ENCODE data around the gene BORCS5.
"Not testable (repeated sequence)": the region's sequence is repeated elsewhere in the genome, so short reads cannot be mapped to it uniquely, and the experiment has no call there.

BORCS5 gene

GRCh38 chr12:12356896-12357718 lies at the start of gene BORCS5:
BORCS5 (plus strand) TSS chr12:12357078; CDS start chr12:12357452, 374 bp downstream.
- peak; percentile 98 for DNase-seq

- DNase-seq, result not testable (repeated sequence)
Measured at GRCh38 chr12:12310695-12311094, 46.2 kb upstream of the BORCS5 start.

DNA sequence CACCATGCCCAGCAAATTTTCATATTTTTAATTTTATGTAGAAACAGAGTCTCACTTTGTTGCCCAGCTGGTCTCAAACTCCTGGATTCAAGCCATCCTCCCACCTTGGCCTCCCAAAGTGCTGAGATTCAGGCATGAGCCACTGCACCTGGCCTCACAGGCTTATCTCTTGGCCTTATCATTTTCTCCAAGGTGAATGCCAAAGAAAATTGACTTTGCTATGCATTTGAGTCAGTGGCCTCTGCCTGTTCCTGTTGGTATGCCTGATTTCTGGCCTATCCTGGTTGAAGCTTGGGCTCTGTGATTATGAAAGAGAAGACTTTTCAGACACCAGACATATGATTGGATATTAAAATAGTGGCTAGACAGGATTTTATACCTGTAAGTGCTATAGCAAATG lies 41.0 kb upstream of the BORCS5 start:
- DNase-seq, result no peak

DNA sequence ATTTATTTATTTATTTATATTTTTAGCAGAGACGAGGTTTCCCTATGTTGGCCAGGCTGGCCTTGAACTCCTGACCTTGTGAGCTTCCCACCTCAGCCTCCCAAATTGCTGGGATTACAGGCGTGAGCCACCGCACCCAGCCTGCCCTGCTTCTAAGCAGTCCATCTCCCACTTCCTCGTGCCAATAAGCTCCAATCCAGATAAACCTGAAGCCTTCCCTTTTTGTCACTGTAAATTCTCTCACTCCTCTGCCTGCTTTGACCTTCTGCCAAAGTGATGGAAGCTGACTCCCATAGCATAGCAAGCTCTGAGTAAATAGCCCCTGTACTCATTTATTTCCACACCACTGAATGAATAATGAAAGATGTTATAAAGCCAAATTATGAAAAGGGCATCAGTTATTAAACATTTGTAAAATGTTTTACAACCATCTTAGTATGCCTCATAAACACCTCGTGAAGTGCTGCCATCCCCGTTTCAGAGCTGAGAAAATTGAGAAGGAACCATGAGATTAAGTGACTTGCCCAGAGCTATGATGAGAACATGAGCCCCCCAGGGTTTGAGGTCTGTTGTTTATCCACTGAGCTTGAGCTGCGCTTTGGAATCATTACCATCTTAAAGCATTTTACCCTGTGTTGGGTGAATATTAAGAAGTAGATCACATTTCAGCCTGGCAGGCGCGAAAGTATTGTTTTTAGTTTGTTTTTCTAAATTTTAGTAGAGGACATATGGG lies 37.3 kb upstream of the BORCS5 start:
- DNase-seq, result no peak

DNA sequence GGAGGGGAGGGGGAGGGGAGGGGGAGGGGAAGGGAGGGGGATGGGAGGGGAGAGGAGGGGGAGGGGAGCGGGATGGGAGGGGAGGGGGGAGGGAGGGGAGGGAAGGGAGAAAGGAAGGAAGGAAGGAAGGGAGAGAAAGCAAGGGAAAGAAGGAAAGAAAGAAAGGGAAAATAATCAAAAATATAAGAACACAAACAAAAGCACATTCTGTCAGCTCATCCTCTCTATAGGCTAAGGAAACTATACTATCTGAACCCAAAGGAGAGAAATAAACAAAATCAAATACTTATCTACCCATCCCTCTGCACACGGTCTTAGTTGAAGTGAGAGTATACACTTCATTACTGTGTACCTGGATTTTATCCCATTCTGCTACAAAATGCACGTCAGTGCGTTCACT lies 33.8 kb upstream of the BORCS5 start:
- no peak for DNase-seq

- DNase-seq, result no peak
Measured at GRCh38 chr12:12323591-12323990, 33.3 kb upstream of the BORCS5 start.

- no peak for DNase-seq
Measured at GRCh38 chr12:12326262-12326661, 30.6 kb upstream of the BORCS5 start.

DNA sequence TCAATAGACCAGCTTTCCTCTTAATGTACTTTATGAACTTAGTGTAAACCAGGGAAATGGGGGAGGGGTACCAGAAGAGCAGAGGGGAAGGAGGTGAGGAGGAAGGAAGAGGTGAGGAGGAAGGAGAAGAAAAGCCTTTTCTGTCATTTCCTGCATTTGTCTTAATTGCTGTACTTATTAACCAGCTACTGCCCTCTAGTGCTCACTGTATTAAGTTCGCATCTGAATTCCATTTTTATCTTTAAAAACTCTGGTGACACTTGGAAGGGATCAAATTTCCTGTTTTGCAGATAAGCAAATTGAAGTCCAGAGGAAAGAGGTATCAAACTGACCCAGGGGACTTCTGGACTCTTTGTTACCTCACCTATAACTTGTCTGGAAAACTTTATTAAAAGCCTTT lies 29.1 kb upstream of the BORCS5 start:
- DNase-seq, result no peak

GRCh38 chr12:12331244-12331771 lies 25.6 kb upstream of the BORCS5 start:
- DNase-seq, result no peak

GRCh38 chr12:12331896-12332295 lies 25.0 kb upstream of the BORCS5 start:
- DNase-seq, result no peak

GRCh38 chr12:12333407-12334366 lies 23.2 kb upstream of the BORCS5 start:
- no peak for DNase-seq

GRCh38 chr12:12334367-12335040 lies 22.4 kb upstream of the BORCS5 start:
- peak; percentile 84 for DNase-seq

GRCh38 chr12:12336049-12336411 lies 20.8 kb upstream of the BORCS5 start:
- DNase-seq, result no peak

DNA sequence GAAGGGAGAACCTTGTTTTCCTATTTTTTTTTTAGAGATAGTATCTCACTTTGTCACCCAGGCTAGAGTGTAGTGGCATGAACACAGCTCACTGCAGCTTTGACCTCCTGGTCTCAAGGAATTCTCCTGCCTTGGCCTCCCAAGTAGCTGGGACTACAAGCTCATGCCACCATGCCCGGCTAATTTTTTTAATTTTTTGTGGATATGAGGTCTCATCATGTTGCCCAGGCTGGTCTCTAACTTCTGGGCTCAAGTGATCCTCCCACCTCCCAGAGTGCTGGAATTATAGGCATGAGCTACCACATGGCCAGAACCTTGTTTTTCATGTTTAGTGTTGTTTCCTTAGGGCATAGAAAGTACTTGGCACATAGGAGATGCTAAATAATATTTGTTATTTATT lies 20.4 kb upstream of the BORCS5 start:
- DNase-seq, result no peak

DNA sequence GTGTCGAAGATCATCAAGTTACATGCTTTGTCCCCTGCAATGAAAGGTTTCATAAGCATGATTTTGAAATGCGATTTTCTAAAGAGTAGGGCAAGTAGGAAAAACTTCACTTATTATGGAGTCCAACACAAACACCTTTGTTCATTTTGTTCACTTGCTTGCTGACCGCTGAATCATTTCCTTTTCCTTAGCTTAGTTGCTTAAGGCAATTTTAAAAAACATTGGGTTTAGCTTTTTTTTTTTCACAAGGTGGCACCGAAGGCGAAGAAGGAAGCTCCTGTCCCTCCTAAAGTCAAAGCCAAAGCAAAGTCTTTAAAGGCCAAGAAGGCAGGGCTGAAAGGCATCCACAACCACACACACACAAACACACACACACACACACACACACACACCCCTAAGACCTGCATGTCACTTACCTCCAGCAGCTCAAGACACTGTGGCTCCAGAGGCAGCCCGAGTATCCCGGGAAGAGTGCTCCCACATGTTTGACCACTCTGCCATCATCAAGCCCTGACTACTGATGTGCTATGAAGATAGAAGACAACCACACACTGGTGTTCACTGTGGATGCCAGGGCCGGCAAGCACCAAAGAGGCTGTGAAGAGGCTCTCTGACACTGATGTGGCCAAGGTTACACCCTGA lies 18.2 kb upstream of the BORCS5 start:
- no peak for DNase-seq

DNA sequence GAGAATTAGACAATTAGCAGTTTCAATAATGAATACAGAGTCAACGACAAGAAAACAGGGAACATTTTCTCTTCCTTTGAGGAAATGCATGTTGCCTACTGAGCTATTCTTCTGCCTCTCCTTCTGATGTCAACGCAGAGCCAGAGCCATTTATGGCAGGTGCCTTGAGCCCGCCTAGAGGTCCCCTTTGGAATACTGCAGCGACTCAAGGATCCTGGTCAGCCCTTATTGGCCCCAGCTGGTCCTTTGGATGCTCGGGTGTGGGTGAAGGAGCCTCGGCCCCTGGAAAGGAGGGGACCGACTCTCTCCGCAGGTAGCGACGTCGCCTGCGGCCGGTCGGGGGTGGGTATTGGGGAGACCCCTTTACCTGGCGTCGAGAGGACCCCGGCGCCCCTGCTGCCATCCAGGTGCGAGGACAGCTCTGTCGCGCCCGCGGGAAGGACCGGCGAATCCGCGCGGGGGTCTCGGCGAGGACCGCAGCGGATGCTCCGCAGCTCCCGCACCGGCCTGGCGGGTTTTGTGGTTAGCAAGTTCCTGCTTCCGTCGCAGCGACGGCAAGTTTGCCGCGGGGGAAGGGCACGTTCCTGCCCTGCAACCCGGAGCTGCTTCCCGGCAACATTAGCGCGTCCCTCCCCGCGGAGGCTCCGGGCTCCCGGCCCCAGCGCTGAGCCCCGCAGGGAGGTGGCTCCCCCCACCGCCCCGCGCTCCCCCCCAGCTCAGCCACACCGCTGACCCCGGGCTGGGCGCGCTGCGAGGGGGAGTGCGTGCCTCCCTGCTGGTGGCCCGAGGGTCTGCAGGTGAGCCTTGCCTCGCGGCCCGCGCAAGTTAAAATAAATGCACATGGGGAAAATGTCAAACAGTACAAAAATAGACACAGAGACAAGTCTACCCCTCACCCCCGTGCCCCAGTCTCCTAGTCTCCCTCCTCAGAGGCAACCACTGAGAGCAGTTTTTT lies 6.9 kb upstream of the BORCS5 start, which contains the start of gene MANSC1:
Gene MANSC1, minus strand, starts transcription at position 532 of the 955 bp plus-strand sequence. CDS start 6,928 bp downstream, outside the sequence.
- peak; percentile 68 for DNase-seq

DNA sequence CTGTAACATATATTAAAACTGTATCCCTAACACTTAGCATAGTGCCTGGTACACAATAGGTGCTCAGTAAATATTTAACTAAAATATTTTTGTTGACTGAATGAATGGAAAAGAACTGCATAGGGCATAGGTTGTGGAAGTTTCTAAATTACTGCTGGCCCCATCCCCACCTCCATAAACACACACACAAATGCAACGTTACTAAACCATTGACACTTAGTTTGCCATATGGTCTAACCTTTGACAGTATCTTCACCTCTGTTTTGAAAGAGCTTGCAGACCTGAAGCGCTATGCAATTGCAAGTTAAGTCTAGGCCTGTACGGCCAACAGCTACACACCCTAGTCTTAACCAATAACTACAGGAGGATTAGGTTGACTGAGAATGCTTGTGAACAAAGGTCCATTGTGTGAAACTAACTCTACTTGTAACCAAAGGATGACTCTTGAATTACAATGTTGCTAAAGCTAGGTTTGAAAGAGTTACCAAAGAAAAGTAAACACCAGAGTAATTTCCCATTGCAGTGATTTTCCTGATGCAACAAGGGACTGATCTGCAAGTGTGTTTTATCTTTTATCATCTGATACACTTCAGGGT lies 5.9 kb upstream of the BORCS5 start:
- no peak for DNase-seq

DNA sequence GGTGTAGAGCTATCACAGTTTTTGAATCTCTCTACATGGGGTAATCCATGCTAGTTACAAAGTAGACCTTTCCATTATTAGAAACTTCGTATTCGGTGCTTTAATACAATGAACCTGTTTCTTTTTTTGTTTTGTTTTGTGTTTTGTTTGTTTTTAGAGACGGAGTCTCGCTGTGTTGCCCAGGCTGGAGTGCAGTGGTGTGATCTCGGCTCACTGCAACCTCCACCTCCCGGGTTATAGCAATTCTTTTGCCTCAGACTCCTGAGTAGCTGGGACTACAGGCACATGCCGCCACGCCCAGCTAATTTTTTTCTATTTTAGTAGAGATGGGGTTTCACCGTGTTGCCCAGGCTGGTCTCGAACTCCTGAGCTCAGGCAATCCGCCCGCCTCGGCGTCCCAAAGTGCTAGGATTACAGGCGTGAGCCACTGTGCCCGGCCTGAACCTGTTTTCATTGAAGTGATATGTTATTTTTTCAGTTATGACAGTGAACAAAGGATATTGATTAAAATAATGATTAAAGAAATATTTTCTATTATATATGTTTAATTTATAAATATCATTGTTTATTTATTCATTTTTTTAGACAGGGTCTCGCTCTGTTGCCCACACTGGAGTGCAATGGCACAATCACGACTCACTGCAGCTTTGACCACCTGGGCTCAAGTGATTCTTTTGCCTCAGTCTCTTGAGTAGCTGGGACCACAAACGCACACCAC lies 5.3 kb upstream of the BORCS5 start:
- DNase-seq, result not testable (repeated sequence)

GRCh38 chr12:12353276-12353675 lies 3.6 kb upstream of the BORCS5 start:
- no peak for DNase-seq

All from activated CD8-positive, alpha-beta memory T cell treated with anti-CD3 and anti-CD28 coated beads, Interleukin-2, amount 50 U/mL, for 48 hours (primary cell).